Effector CD4-positive, alpha-beta T cell (primary cell): ENCODE measurements around the gene PRKCA.

ENCODE experiments used
- DNase-seq: peaks from one replicate; pipeline ENCODE4 v3.0.0-alpha.2; 2020

The PRKCA gene

DNA sequence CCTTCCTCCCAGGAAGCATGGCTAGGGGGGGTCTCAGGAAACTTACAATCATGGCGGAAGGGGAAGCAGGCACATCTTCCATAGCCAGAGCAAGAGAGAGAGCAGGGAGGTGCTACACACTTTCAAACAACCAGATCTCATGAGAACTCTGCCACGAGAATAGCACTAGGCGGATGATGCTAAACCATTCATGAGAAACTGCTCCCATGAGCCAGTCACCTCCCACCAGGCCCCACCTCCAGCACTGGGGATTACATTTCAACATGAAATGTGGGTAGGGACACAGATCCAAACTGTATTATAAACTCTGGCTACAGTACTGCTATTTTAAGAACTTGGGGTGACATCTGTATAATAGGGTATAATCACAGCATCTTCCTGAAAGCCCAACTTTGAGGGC, 449.4 kb downstream of the PRKCA start:
- DNase-seq = no peak

DNA sequence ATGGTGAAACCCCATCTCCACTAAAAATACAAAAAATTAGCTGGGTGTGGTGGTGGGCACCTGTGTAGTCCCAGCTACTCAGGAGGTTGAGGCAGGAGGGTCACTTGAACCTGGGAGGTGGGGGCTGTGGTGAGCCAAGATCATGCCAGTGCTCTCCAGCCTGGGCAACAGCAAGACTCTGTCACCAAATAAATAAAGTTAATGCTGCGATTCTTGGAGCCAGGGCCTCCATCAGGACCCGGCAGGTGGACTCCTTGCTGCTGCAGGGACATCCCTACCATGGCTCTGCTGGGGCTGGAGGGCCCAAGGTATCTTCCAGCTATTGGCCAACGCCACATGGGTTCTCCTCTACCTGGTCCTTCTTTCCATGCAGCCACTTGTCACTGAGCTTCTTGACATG, 450.0 kb downstream of the PRKCA start:
- no peak for DNase-seq

DNA sequence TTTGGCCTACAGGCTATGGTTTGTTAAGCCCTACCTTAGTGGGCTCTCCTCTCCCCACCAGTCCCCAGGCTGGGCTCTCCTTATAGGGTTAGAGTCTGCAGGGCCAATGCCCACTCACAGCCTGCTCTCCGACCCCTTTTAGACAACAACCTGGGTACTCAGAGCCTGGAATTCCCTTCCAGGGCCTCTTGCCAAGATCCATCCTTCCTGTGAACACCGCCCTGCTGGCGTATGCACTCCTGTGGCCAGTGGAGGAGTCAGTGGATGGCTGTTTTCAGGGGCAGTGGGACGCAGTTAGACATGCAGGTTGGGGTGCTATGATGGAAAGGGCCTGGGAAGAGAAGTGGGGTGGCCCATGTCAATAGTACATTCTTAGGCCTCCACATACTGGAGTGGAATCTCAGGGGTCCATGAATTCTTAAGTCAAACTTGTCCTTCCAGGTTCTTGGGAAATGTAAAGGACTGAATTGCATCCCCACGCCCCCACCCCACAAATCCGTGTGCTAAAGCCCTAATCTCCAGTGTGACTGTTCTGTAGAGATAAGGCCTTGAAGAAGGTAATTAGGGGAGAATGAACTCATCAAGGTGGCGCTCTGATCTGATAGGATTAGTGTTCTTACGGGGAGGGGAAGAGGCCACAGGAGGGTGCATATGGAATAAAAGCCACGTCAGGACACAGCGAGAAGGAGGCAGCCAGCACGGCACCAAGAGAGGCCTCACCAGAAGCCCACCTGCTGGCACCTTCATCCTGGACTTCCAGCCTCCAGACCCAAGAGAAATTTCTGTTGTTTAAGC, 450.9 kb downstream of the PRKCA start:
- no peak for DNase-seq

GRCh38 chr17:66755101-66755943, 452.9 kb downstream of the PRKCA start:
- DNase-seq = no peak

- no peak for DNase-seq
Measured at GRCh38 chr17:66755944-66756290, 453.5 kb downstream of the PRKCA start.

DNA sequence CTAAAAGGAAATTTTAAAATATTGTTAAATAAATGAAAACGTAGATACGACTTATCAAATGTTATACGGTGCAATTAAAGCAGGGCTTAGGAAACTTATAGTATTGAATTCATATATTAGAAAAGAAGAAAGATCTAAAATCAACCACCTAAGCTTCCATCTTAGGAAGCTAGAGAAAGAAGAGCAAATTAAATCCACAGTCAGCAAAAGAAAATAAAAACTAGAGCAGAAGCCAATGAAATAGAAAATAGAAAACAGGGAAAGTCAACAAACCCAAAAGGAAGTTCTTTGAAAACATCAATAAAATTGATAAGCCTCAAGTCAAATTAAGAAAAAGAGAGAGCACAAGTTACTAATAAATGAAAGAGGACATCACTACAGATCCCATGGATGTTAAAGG, 457.9 kb downstream of the PRKCA start:
- DNase-seq = no peak

DNA sequence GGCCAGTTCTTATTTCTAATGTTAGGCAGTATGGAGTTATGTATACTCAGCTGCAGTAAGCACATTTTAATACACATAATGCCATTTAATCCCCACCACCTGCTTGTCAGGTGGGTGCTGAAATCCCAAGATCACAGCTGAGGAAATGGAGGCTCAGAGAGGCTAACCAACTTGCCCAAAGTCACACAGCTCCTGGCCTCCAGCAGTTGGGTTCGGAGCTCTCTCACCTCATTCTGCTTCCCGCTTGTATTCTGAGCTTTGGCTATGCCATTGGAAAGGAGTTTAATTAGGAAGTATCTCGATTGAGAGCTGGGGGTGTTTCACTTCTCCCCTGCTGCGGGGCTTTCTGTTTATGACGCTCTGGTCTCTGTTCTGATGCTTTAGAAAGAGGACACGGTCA, 459.9 kb downstream of the PRKCA start:
- no peak for DNase-seq

DNA sequence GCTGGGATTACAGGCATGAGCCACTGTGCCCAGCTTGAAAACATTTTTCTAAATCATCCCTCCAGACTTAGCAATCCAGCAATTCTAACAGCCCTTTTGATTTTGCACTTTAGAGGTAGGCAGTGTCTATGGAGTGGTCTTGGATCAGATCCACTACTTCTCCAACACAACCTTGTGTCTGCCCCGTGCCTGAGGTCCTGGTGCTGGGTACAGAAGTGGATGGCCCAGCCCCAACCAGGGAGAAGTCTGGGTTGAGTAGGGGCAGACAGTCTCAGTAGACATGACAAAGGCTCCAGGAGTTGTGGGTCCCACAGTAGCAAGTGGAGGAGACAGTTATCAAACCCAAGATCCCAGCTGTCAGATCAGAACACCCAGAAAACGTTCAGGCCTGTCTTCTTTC, 460.6 kb downstream of the PRKCA start:
- no peak for DNase-seq

- no peak for DNase-seq
Measured at GRCh38 chr17:66764506-66764905, 462.1 kb downstream of the PRKCA start.

GRCh38 chr17:66767154-66767933, 464.9 kb downstream of the PRKCA start:
- no peak for DNase-seq

- no peak for DNase-seq
Measured at GRCh38 chr17:66769911-66770310, 467.5 kb downstream of the PRKCA start.

GRCh38 chr17:66772148-66772812, 469.9 kb downstream of the PRKCA start:
- DNase-seq = no peak

GRCh38 chr17:66775271-66775670, 472.9 kb downstream of the PRKCA start:
- no peak for DNase-seq

- no peak for DNase-seq
Measured at GRCh38 chr17:66775881-66776400, 473.5 kb downstream of the PRKCA start.

- DNase-seq = no peak
Measured at GRCh38 chr17:66776999-66777688, 474.7 kb downstream of the PRKCA start.

- no peak for DNase-seq
Measured at GRCh38 chr17:66777689-66778225, 475.3 kb downstream of the PRKCA start.

DNA sequence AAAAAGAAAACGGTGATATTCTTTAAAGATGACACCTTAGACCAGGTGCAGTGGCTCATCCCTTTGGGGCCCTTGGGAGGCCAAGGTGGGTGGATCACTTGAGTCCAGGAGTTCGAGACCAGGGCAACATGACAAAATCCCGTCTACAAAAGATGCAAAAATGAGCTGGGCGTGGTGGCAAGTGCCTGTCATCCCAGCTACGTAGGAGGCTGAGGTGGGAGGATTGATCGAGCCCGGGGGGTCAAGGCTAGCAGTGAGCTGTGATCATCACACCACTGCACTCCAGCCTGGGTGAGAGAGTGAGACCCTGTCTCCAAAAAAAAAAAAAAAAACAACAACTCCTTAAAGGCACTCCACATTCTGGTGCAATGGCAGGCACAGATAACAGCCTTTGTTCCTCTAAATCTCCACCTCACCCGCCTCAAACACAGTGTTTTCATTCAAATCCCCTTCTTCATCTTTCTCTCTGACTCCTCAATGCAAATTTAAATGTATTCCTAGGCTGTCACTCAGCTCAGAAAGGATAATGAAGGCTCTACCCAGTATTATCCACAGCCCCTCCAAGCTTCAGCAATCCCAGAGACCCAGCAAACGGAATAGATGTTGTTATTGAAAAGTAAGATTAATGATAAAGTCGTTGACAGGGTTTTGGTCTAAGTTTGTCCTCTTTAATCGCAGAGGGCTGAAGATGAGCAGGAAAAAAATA, 476.3 kb downstream of the PRKCA start:
- no peak for DNase-seq

- no peak for DNase-seq
Measured at GRCh38 chr17:66779237-66779606, 476.8 kb downstream of the PRKCA start.

DNA sequence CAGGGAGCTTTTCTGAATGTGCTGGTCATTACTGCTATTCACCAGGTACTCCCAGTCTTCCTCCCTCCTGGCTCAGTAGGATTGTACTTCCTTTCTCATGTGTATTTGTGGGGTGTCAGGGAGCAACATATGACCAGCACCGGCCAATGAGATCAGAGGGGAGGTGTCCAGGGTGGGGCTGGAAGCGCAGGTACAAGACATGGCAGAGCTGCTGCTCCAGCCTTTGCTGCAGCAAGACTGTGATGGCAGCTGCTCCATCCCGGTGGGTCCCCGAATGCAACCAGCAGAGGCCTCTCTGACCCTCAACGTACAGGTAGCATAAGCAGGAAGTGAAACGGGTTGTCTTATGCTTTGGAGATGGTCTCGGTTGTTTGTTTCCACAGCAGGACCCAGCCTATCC, 478.7 kb downstream of the PRKCA start:
- no peak for DNase-seq

GRCh38 chr17:66782851-66783250, 480.4 kb downstream of the PRKCA start:
- no peak for DNase-seq
